HG02642 (cell line): ENCODE data around the gene MCOLN1.

Experiments used
- ATAC-seq: cut with Tn5 transposase; IDR thresholded peaks from one replicate; pipeline ENCODE4 v1.9.1; 2021; ENCODE audit warnings: mild to moderate bottlenecking; ENCODE audit not compliant: unreplicated experiment, poor library complexity

Gene MCOLN1

GRCh38 chr19:7500811-7501450 is 21.5 kb upstream of the MCOLN1 start:
- ATAC-seq: no peak

GRCh38 chr19:7502552-7502951 is 19.9 kb upstream of the MCOLN1 start:
- no peak for ATAC-seq

DNA sequence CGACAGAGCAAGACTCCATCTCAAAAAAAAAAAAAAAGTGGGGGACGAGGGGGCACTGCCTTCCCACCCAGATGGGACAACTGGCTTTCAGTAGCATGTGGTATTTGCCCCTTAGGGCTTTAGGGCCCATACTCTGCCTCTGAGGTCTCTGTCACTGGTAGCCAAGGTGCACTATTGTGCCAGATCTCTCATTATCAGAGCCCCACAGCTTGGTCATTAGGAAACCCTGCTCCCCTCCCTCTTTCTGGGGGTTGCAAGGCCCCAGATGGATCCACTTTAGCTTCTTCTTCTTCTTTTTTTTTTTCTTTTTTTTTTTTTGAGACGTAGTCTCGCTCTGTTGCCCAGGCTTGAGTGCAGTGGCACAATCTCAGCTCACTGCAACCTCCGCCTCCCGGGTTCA is 17.7 kb upstream of the MCOLN1 start:
- ATAC-seq: no peak

DNA sequence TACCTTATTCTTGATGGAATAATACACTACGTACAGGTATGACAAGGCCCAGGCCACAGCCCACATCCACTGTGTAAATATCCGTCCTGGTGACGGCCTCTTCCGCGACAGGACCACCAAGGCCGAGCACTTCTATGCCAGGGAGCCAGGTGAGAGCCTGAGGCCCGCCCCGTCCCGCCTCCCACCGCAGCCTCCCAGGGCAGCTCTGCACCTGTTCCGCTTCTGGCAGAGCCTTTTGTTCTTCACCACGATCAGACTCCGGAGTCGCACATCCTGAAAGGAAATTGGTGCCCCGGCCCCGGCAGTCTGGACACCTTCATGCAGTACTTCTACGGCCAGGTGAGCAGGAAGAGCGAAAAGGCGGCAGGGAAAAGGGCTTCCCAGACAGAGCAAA is 17.1 kb upstream of the MCOLN1 start:
- no peak for ATAC-seq

DNA sequence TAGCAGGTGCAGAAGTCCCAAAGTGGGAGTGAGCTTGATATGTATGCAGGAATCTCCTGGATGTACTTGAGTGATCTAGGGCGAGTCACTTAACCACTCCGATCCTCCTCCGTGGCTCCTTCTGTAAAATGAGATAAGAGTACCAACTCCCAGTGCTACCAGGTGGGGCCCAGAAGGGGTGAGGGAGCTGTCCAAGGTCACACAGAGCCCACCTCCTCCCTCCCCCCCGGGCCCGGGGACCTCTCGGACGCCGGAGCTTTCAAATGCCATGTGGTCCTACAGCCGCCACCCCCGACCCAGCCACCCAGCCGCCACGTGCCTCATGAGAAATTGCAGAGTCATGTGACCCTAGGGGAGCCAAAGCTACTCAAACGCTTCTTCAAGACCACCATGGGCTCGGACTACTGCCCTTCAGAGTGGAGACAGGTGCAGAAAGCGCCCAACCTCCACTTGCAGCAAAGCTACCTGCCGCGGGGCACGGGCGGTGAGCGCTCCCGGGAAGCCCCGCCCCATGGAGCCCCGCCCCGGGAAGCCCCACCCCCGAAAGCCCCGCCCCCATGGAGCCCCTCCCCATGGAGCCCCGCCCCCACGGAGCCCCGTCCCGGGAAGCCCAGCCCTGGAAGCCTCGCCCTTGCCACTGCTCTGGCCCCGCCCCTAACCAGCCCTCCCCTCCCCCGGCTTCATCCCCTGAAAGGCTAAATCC is 16.6 kb upstream of the MCOLN1 start:
- no peak for ATAC-seq

GRCh38 chr19:7506385-7507328 is 15.8 kb upstream of the MCOLN1 start:
- ATAC-seq: no peak

GRCh38 chr19:7507884-7508283 is 14.5 kb upstream of the MCOLN1 start:
- ATAC-seq: no peak

DNA sequence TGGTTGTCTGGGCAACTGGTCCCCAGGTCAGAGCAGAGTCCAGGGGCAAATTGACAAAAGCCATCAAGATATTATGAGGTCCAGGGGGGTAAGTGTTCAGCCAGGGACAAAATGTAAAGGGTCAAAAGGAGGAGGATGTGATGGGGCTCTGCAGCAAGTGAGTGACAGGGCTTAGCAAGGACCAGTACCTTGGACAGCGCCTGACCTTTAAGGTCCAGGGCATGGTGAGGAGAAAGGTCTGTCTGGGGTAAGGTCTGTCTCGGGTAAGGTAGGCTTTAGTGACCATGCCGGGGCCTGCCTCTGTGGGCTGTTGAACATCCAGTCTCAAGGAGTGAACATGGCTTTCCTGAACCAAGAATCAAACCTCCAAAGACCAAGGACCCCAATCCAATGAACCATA is 12.8 kb upstream of the MCOLN1 start:
- no peak for ATAC-seq

- ATAC-seq: no peak
Observed at GRCh38 chr19:7512400-7512851, 10.0 kb upstream of the MCOLN1 start.

DNA sequence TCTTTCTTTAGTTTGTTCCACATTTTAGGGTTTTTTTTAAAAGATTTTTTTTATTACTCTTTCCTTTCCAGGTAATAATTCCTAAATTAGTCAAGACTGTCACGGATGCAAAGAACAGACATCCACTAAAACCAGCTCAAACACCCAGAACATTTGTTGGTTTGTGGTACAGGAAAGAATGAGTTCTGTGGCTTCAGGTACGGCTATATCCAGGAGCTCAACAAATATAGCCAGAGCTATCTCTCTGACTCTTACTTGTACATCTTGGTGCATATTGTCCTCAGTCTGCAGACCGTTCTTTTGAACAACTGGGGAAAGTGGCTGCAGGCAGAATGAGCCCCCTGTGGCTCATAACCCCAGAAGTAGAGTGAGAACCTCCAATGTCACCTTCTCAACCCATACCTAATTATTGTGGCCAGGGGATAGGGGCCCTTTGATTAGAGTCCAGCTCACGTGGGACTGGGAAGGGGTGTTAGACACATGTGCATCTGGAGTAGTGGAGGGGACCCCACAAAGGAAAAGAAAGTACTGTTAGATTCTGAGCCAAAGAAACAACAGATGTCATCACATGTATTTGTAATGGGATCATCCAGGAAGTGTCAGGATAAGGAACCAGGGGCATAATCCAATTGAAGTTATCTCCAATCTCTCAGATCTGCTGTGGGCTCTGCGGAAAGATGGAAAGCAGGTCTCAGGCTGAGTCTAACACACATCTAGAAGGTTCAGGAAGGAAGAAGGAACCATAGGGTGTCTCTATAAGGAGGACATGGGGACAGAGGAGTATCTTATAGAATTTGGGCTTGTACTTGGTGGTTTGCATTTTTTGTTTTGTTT is 8.4 kb upstream of the MCOLN1 start:
- no peak for ATAC-seq

- ATAC-seq: no peak
Observed at GRCh38 chr19:7515110-7515644, 7.2 kb upstream of the MCOLN1 start.

DNA sequence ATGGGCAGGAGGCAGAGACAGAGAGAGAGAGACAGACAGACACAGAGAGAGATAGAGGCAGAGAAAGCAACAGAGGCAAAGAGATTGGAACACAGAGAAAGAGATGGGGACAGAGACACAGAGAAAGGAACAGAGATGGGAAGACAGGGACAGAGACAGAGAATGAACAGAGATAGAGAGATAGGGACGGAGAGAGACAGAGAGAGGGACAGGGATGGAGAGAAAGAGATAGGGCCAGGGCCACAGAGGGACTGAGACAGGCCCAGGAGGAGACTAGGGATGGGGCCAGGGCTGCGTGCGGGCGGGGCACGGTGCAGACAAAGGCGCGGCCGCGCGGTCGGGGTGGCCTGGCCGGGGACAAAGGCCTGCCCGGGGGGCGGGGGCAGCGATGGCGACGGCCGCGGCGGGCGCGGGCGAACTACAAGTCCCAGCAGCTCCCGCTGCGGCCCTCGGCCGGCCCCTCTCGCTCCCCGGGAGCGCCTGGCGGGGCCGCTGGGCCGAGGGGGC is 6.7 kb upstream of the MCOLN1 start, which contains the start of gene ZNF358:
ZNF358 (plus strand) TSS at position 459 of the 507 bp plus-strand sequence. CDS start 3,140 bp downstream, outside the sequence.
- ATAC-seq: no peak

DNA sequence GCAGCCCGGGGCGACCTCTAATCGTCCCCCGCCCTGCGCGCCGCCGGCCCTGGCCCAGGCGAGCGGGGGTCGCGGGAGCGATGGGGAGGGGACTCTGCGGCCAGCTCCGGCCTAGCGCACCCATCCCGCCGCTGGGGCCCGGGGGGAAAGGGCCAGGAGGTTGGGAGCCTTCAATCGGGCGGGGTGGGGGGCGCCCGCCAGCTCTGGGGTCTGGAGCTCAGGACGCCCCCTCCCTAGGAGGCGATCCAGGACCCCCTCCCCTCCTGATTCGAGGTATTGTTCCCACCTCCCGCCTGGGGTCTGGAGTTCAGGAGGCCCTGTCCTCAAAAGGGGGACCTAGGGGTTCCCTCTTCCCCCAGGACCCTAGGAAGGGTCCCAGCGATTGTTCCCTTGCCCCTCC is 6.1 kb upstream of the MCOLN1 start:
- ATAC-seq: no peak

- ATAC-seq: no peak
Observed at GRCh38 chr19:7516878-7517277, 5.5 kb upstream of the MCOLN1 start.

GRCh38 chr19:7519361-7520130 is 2.9 kb upstream of the MCOLN1 start:
- no peak for ATAC-seq

DNA sequence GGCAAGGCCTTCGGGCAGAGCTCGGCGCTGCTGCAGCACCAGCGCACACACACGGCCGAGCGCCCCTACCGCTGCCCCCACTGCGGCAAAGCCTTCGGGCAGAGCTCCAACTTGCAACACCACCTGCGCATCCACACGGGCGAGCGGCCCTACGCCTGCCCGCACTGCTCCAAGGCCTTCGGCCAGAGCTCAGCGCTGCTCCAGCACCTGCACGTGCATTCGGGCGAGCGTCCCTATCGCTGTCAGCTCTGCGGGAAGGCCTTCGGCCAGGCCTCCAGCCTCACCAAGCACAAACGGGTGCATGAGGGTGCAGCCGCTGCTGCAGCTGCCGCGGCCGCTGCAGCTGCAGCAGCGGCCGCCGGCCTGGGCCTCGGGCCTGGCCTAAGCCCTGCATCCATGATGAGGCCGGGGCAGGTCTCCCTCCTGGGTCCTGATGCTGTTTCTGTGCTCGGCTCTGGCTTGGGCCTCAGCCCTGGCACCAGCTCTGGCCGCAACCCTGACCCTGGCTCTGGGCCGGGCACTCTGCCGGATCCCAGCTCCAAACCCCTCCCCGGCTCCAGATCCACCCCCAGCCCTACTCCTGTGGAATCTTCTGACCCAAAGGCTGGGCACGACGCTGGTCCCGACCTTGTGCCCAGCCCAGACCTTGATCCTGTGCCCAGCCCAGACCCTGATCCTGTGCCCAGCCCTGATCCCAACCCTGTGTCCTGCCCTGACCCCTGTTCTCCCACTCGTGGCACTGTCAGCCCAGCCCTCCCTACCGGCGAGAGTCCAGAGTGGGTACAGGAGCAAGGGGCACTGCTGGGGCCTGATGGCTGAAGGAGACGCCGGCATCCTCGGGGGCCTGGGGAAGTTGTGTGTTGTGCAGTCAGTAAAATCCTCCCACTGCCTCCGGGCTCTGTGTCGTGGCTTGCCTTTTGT is 2.0 kb upstream of the MCOLN1 start:
- no peak for ATAC-seq

- no peak for ATAC-seq
Observed at GRCh38 chr19:7521551-7522071, 813 bp upstream of the MCOLN1 start.
